Measurements from ENCODE around the gene PDE4D. TPM values are rescaled to one million over a fixed set of nuclear protein-coding genes. Genes with fewer than 3 reads are reported as not detected.

PDE4D gene
- total RNA-seq, 4 donors from 2014 or later = 6.0 to 36.2 (median 10.0) TPM

- intact Hi-C loops (cut with DNase I) = no loop called here
- WGBS, 2 donors = 88 to 92% methylated on average over 9 of the region's 9 CpGs
- no peak for DNase-seq
These were observed 732.1 kb downstream of the PDE4D start for GRCh38 chr5:59161221-59162105.

GRCh38 chr5:59158637-59159391 is 734.7 kb downstream of the PDE4D start:
- H3K27me3 ChIP-seq = no peaks in the 10 kb centered on the region
- TF ChIP-seq POLR2A (IDR thresholded peaks at IDR 0.05) (no peak), CTCF (IDR thresholded peaks at IDR 0.05) (no peak)
- no peaks in the 10 kb centered on the region for H3K36me3 ChIP-seq
- H3K9me3 ChIP-seq = no peaks in the 10 kb centered on the region
- H3K27ac ChIP-seq = no peak overlapping the region
- intact Hi-C loops (cut with DNase I) = no loop called here
- no peak for DNase-seq
- H3K4me3 ChIP-seq = no peak overlapping the region
- peaks cover 0 to 21% (median 3%) of the 10 kb centered on the region in 3 donors for H3K4me1 ChIP-seq
- WGBS, 2 donors = 42 to 44% methylated on average over 2 of the region's 2 CpGs

More at GRCh38 chr5:59161221-59162105, 732.1 kb downstream of the PDE4D start:
- H3K36me3 ChIP-seq = no peaks in the 10 kb centered on the region
- H3K27me3 ChIP-seq = no peaks in the 10 kb centered on the region
- no peak overlapping the region for H3K27ac ChIP-seq
- no peak overlapping the region for H3K4me3 ChIP-seq
- H3K4me1 ChIP-seq = peaks cover 0 to 27% (median 3%) of the 10 kb centered on the region in 3 donors
- no peaks in the 10 kb centered on the region for H3K9me3 ChIP-seq
- TF ChIP-seq POLR2A (IDR thresholded peaks at IDR 0.05) (no peak), CTCF (IDR thresholded peaks at IDR 0.05) (no peak)

- Histone ChIP-seq H3K27me3 (no peaks in the 10 kb centered on the region), H3K9me3 (no peaks in the 10 kb centered on the region), H3K4me3 (no peak overlapping the region), H3K27ac (no peak overlapping the region), H3K36me3 (no peaks in the 10 kb centered on the region), H3K4me1 (peaks cover 0 to 21% (median 3%) of the 10 kb centered on the region in 3 donors)
- no peak for TF ChIP-seq CTCF (IDR thresholded peaks at IDR 0.05)
- TF ChIP-seq POLR2A (IDR thresholded peaks at IDR 0.05) = no peak
- intact Hi-C loops (cut with DNase I) = no loop called here
- 15 to 23% methylated on average over 2 of the region's 2 CpGs for WGBS, 2 donors
- no peak for DNase-seq
These were observed 735.4 kb downstream of the PDE4D start for GRCh38 chr5:59158165-59158564.

- intact Hi-C loops (cut with DNase I) = no loop called here
- no peak for TF ChIP-seq CTCF (IDR thresholded peaks at IDR 0.05)
- no peak for TF ChIP-seq POLR2A (IDR thresholded peaks at IDR 0.05)
- Histone ChIP-seq H3K27ac (no peak overlapping the region), H3K9me3 (no peaks in the 10 kb centered on the region), H3K4me3 (no peak overlapping the region), H3K36me3 (no peaks in the 10 kb centered on the region), H3K27me3 (no peaks in the 10 kb centered on the region), H3K4me1 (peaks cover 0 to 21% (median 3%) of the 10 kb centered on the region in 3 donors)
- no peak for DNase-seq
- 72 to 88% methylated on average over 4 of the region's 4 CpGs for WGBS, 2 donors
These were observed 736.5 kb downstream of the PDE4D start for GRCh38 chr5:59157068-59157467.

Data from esophagus squamous epithelium (tissue), 5 donors.